ENCODE results near the gene PRKCB.

Gene PRKCB

GRCh38 chr16:23835390-23836077 is at the start of gene PRKCB:
PRKCB (plus strand) TSS chr16:23835983.
- in situ Hi-C loops (cut with HindIII; ENCODE audit: low pct_unique_long_range_greater_than_20kb, low sequenced_read_pairs), result no loop called here
- TF ChIP-seq JUND (IDR thresholded peaks at IDR 0.05; ENCODE audit: low read depth), result no peak
- DNase-seq (ENCODE audit: low read depth in 1 of 2, low spot score in 1 of 2), result no peak

- in situ Hi-C loops (cut with HindIII; ENCODE audit: low pct_unique_long_range_greater_than_20kb, low sequenced_read_pairs), result no loop called here
- DNase-seq (ENCODE audit: low read depth in 1 of 2, low spot score in 1 of 2), result no peak
- TF ChIP-seq JUND (IDR thresholded peaks at IDR 0.05; ENCODE audit: low read depth), result no peak
Measured at GRCh38 chr16:23786964-23787561, 48.7 kb upstream of the PRKCB start.

DNA sequence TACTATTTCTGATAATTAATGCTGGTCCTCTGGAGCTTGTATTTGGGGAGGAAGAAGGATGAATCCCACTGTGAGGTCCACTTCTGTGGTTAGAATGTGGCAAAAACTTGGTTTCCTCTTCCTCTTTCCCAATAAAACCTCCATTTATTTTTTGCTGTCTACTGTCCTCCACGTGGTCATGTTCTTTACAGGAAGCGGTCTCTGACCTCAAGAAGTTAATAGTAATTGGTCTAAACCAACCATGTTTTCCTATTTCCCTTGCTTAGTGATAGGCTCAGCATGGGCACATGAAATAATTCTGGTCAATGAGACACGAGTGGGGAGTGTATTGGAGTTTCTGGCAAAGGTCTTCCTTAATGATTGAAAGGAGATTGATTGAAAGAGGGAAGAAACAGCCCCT is 47.1 kb upstream of the PRKCB start:
- no peak for TF ChIP-seq JUND (IDR thresholded peaks at IDR 0.05; ENCODE audit: low read depth)
- DNase-seq (ENCODE audit: low read depth in 1 of 2, low spot score in 1 of 2), result no peak
- in situ Hi-C loops (cut with HindIII; ENCODE audit: low pct_unique_long_range_greater_than_20kb, low sequenced_read_pairs), result no loop called here

- no peak for DNase-seq (ENCODE audit: low read depth in 1 of 2, low spot score in 1 of 2)
- in situ Hi-C loops (cut with HindIII; ENCODE audit: low pct_unique_long_range_greater_than_20kb, low sequenced_read_pairs), result no loop called here
Measured at GRCh38 chr16:23795378-23795777, 40.4 kb upstream of the PRKCB start.

DNA sequence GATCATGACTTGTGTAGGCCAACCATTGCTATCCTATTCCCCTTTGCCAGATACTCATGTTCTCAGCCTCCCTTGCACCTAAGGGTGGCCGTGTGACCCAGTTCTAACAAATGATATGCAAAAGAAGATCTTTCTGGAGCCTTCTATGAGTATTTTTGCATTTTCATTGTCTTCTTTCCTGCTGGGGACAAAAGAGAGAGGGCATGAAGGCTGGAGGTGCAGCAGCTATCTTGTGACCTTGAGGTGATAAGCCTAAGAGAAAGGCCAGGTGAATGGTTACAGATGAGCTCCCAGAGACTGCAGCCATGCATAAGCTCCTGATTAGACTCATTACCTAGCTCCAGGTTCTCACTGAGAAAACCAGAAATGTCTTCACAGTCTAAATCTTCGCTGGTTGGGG is 38.8 kb upstream of the PRKCB start:
- no peak for DNase-seq (ENCODE audit: low read depth in 1 of 2, low spot score in 1 of 2)
- in situ Hi-C loops (cut with HindIII; ENCODE audit: low pct_unique_long_range_greater_than_20kb, low sequenced_read_pairs), result no loop called here
- TF ChIP-seq JUND (IDR thresholded peaks at IDR 0.05; ENCODE audit: low read depth), result no peak

More at GRCh38 chr16:23795378-23795777, 40.4 kb upstream of the PRKCB start:
- no peak for TF ChIP-seq JUND (IDR thresholded peaks at IDR 0.05; ENCODE audit: low read depth)

GRCh38 chr16:23801378-23801777 is 34.4 kb upstream of the PRKCB start:
- TF ChIP-seq JUND (IDR thresholded peaks at IDR 0.05; ENCODE audit: low read depth), result no peak
- peak; percentile 60 to 86 for DNase-seq (ENCODE audit: low read depth in 1 of 2, low spot score in 1 of 2)
- in situ Hi-C loops (cut with HindIII; ENCODE audit: low pct_unique_long_range_greater_than_20kb, low sequenced_read_pairs), result no loop called here

- DNase-seq (ENCODE audit: low read depth in 1 of 2, low spot score in 1 of 2), result no peak
- no peak for TF ChIP-seq JUND (IDR thresholded peaks at IDR 0.05; ENCODE audit: low read depth)
- in situ Hi-C loops (cut with HindIII; ENCODE audit: low pct_unique_long_range_greater_than_20kb, low sequenced_read_pairs), result no loop called here
Measured at GRCh38 chr16:23802776-23803175, 33.0 kb upstream of the PRKCB start.

DNA sequence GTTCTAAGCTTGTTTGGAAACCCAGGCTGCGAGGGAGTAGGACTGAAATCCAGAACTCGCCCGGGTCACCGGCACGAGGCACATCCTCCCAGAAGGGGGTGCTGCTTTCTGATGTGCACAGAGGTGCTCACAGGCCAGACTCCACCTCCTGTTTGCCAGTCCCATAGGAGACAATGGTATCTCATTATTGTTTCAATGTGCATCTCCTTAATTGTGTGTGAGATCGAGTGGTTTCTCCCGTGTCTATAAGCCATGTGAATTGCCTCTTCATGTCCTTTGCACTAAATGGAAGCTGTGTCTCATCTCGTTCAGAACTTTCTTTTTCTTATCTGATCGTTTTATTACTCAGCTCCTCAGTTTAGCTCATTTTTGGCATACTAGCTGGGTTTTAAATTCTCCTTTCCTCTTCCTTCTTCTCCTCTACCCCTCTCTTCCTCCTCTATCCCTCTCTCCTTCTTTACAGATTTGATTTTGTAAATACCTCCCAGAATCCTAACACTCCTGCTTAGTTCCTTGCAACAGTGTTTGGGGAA is 32.1 kb upstream of the PRKCB start:
- no peak for TF ChIP-seq JUND (IDR thresholded peaks at IDR 0.05; ENCODE audit: low read depth)
- in situ Hi-C loops (cut with HindIII; ENCODE audit: low pct_unique_long_range_greater_than_20kb, low sequenced_read_pairs), result no loop called here
- DNase-seq (ENCODE audit: low read depth in 1 of 2, low spot score in 1 of 2), result peak; percentile 16 to 52

DNA sequence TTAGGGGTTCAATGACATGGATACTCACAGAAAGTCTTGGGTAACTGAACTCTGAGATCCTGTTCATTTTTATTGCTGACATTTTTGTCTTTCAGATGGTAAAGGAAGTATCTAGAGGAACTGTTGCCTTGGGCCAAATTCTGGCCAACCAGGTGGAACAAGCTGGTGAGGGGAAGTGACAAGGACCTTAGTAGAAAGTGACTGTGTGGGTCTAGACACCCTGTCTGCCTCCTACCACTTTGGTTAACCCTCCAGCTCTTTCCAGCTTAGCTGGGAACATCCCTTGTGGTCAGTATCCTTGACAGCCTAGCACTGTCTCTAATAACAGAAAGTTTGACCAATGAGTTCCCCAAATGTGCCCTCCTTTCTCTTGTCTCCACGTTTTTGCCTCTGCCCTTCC is 28.8 kb upstream of the PRKCB start:
- TF ChIP-seq JUND (IDR thresholded peaks at IDR 0.05; ENCODE audit: low read depth), result no peak
- DNase-seq (ENCODE audit: low read depth in 1 of 2, low spot score in 1 of 2), result no peak
- in situ Hi-C loops (cut with HindIII; ENCODE audit: low pct_unique_long_range_greater_than_20kb, low sequenced_read_pairs), result no loop called here

DNA sequence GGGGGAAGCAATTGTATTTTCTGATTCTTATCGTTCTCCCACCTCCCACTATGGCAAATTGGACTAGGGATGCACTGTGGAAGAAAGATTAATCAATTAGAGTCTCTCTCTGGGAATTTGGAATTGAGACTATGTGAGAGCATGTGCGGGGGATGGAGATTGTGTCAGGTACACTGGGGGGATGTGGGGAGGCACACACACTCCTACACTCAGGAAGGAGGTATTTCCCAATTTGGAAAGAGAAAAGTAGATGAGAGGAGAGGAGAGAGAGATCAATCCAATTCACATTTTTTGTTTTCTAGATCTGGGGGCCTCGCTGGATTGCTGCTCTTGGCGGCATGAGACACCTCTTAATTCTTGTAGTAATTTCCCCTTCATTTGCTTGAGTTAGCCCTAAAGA is 14.3 kb upstream of the PRKCB start:
- no peak for TF ChIP-seq JUND (IDR thresholded peaks at IDR 0.05; ENCODE audit: low read depth)
- no peak for DNase-seq (ENCODE audit: low read depth in 1 of 2, low spot score in 1 of 2)
- in situ Hi-C loops (cut with HindIII; ENCODE audit: low pct_unique_long_range_greater_than_20kb, low sequenced_read_pairs), result no loop called here

GRCh38 chr16:23821875-23822688 is 13.7 kb upstream of the PRKCB start:
- no peak for DNase-seq (ENCODE audit: low read depth in 1 of 2, low spot score in 1 of 2)
- in situ Hi-C loops (cut with HindIII; ENCODE audit: low pct_unique_long_range_greater_than_20kb, low sequenced_read_pairs), result no loop called here
- TF ChIP-seq JUND (IDR thresholded peaks at IDR 0.05; ENCODE audit: low read depth), result no peak

DNA sequence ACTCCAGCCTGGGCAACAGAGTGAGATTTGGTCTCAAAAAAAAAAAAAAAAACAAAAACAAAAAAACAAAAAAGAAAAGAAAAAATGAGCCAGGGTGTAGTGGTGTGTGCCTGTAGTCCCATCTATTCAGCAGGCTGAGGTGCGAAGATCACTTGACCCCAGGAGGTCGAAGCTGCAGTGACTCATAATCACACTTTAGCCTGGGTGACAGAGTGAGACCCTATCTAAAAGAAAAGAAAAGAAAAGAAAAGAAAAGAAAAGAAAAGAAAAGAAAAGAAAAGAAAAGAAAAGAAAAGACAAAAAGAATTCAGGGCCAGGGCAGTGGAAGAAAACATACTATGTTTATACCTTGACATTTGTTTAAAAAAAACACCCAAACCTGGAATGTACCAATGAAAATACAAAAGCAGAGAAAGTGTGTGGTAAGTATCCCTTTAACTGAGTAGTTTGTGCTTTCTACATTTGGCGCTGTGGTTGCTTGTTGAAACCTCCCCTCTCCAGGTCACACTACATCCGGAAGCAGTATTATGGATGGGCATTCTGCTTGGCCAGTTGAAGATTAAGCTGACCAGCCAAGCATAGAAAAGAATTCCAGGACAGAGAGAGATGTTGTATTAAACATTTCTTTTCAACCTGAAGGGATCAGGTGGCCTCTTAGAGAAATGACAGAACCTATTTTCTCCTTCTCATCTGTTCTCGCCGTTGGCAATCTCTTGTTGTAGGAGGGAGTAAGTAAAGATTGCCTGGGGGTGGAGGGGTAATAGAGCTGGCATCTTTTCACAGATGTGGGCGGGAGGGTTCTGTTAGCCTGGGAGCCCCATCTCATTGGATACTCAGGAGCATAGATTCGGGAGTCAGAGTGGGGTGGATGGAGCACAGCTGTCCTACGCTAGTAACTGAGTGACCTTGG is 12.1 kb upstream of the PRKCB start:
- no peak for TF ChIP-seq JUND (IDR thresholded peaks at IDR 0.05; ENCODE audit: low read depth)
- no peak for DNase-seq (ENCODE audit: low read depth in 1 of 2, low spot score in 1 of 2)
- in situ Hi-C loops (cut with HindIII; ENCODE audit: low pct_unique_long_range_greater_than_20kb, low sequenced_read_pairs), result no loop called here

All from T47D (cell line).